Prostate gland (tissue), 2 donors: Measurements from ENCODE around the gene WBP1. TPM values are rescaled to one million over a fixed set of nuclear protein-coding genes. Genes with fewer than 3 reads are reported as not detected.

Experiments
- DNase-seq: peaks from one replicate; pipeline ENCODE4 v3.0.0-alpha.2; 2019; ENCODE audit warnings: low spot score
- H3K27ac ChIP-seq, 2 donors: fragments of 200-600 bp; sonication (generic); 2 replicates each; pipeline ENCODE4 v1.5.1; 2017 to 2019
- H3K27me3 ChIP-seq: fragments of 200-600 bp; sonication (generic); replicated peaks from 2 replicates; pipeline ENCODE4 v1.5.1; 2019; ENCODE audit not compliant: insufficient read depth
- H3K36me3 ChIP-seq, 2 donors: fragments of 200-600 bp; sonication (generic); 1 replicate in 1 of 2; 2 replicates in 1 of 2; pipeline versions ENCODE4 v1.5.1 to v1.8.1; 2017 to 2019
- H3K4me1 ChIP-seq: fragments of 200-600 bp; sonication (generic); replicated peaks from 2 replicates; pipeline ENCODE4 v1.5.1; 2019
- H3K4me3 ChIP-seq, 2 donors: fragments of 200-600 bp; sonication (generic); 2 replicates each; pipeline ENCODE4 v1.5.1; 2017 to 2019
- H3K9me3 ChIP-seq: fragments of 200-600 bp; sonication (generic); 2 replicates; pipeline ENCODE4 v1.5.1; 2017
- CTCF ChIP-seq, 4 experiments: fragments of 200-600 bp in 2 of 4; fragments of 450-650 bp in 2 of 4; sonication (generic) in 2 of 4; IDR thresholded peaks; 1 replicate in 3 of 4; 2 replicates in 1 of 4; pipeline ENCODE4 v1.5.1; 2016 to 2019; ENCODE audit warnings: antibody characterized with exemption in 4 of 4, mild to moderate bottlenecking in 2 of 4, moderate library complexity in 2 of 4
- POLR2A ChIP-seq: fragments of 450-650 bp; IDR thresholded peaks from one replicate; pipeline ENCODE4 v1.6.1; 2016; ENCODE audit warnings: antibody characterized with exemption, mild to moderate bottlenecking
- POLR2AphosphoS5 ChIP-seq: sonication (generic); formaldehyde crosslinking; IDR thresholded peaks from one replicate; pipeline ENCODE4 v1.6.1; 2017; ENCODE audit warnings: antibody characterized with exemption
- WGBS: methylation state at CpG from one replicate; pipeline ENCODE4 v1.1.5; 2018; 5-methylcytosine and 5-hydroxymethylcytosine counted together
- intact Hi-C: fragments of 100-400 bp; cut with DNase I; formaldehyde crosslinking; loops from one replicate; pipeline ENCODE4 v1.14.2; 2022
- total RNA-seq, 2 donors: library from RNA; depleted of rRNA; stranded (reverse); fragments of >200 nt; gene quantifications; one replicate each; pipeline ENCODE4 v1.1.0, GENCODE V29; 2016

The WBP1 gene
- total RNA-seq, 2 donors from 2014 or later = 73.3 to 158 TPM

GRCh38 chr2:74471332-74472065, 13.3 kb downstream of the WBP1 start:
- H3K27me3 ChIP-seq = no peaks in the 10 kb centered on the region
- H3K4me1 ChIP-seq = no peaks in the 10 kb centered on the region
- WGBS = 59% methylated on average over 16 of the region's 16 CpGs
- peak overlapping the region; percentile 89 to 91 for H3K27ac ChIP-seq
- H3K36me3 ChIP-seq = peaks cover 0 to 3% of the 10 kb centered on the region in 2 donors
- DNase-seq = no peak
- intact Hi-C loops = no loop called here
- peak overlapping the region; percentile 51 to 63 for H3K4me3 ChIP-seq
- no peaks in the 10 kb centered on the region for H3K9me3 ChIP-seq
- TF ChIP-seq CTCF (IDR thresholded peaks at IDR 0.05) (no peak), POLR2AphosphoS5 (no peak), POLR2A (no peak)

GRCh38 chr2:74472086-74472944, 14.1 kb downstream of the WBP1 start, which contains the start of gene MRPL53:
Gene MRPL53 (minus strand): TSS chr2:74472680. CDS start chr2:74472660, 20 bp downstream.
- intact Hi-C loops = no loop called here
- H3K27me3 ChIP-seq = no peaks in the 10 kb centered on the region
- TF ChIP-seq POLR2A (peak; percentile 50), CTCF (IDR thresholded peaks at IDR 0.05) (peak in 1 of 4 experiments; percentile 16), POLR2AphosphoS5 (peak; percentile 98)
- H3K27ac ChIP-seq = peak within 1 kb of the TSS; percentile 89 to 91
- under 1% methylated on average over 66 of the region's 66 CpGs for WGBS
- peak within 1 kb of the TSS; percentile 51 to 63 for H3K4me3 ChIP-seq
- peaks cover 0 to 3% of the 10 kb centered on the region in 2 donors for H3K36me3 ChIP-seq
- H3K9me3 ChIP-seq = no peaks in the 10 kb centered on the region
- H3K4me1 ChIP-seq = no peaks in the 10 kb centered on the region
- peak; percentile 91 for DNase-seq

GRCh38 chr2:74472945-74473258, 14.7 kb downstream of the WBP1 start:
- Histone ChIP-seq H3K27me3 (no peaks in the 10 kb centered on the region), H3K4me3 (peak overlapping the region; percentile 51 to 63), H3K9me3 (no peaks in the 10 kb centered on the region), H3K27ac (peak overlapping the region; percentile 89 to 91), H3K36me3 (peaks cover 0 to 3% of the 10 kb centered on the region in 2 donors), H3K4me1 (no peaks in the 10 kb centered on the region)
- intact Hi-C loops = no loop called here
- no peak for TF ChIP-seq POLR2AphosphoS5
- TF ChIP-seq POLR2A = no peak
- TF ChIP-seq CTCF (IDR thresholded peaks at IDR 0.05) = no peak
- no peak for DNase-seq
- WGBS = 11% methylated on average over 7 of the region's 7 CpGs

GRCh38 chr2:74474481-74474880, 16.2 kb downstream of the WBP1 start:
- H3K4me1 ChIP-seq = no peaks in the 10 kb centered on the region
- 92% methylated on average over 6 of the region's 6 CpGs for WGBS
- no peaks in the 10 kb centered on the region for H3K27me3 ChIP-seq
- intact Hi-C loops = no loop called here
- no peak overlapping the region for H3K27ac ChIP-seq
- no peak overlapping the region for H3K4me3 ChIP-seq
- TF ChIP-seq POLR2A (no peak), POLR2AphosphoS5 (no peak), CTCF (IDR thresholded peaks at IDR 0.05) (no peak)
- H3K9me3 ChIP-seq = no peaks in the 10 kb centered on the region
- H3K36me3 ChIP-seq = peaks cover 0 to 3% of the 10 kb centered on the region in 2 donors
- no peak for DNase-seq
